GM19324 (cell line): ENCODE data around the gene ASAP2.

Source experiments
- ATAC-seq: cut with Tn5 transposase; IDR thresholded peaks from one replicate; pipeline ENCODE4 v1.9.1; 2021; ENCODE audit warnings: mild to moderate bottlenecking, moderate library complexity; ENCODE audit not compliant: unreplicated experiment, low FRiP score

ASAP2 gene

DNA sequence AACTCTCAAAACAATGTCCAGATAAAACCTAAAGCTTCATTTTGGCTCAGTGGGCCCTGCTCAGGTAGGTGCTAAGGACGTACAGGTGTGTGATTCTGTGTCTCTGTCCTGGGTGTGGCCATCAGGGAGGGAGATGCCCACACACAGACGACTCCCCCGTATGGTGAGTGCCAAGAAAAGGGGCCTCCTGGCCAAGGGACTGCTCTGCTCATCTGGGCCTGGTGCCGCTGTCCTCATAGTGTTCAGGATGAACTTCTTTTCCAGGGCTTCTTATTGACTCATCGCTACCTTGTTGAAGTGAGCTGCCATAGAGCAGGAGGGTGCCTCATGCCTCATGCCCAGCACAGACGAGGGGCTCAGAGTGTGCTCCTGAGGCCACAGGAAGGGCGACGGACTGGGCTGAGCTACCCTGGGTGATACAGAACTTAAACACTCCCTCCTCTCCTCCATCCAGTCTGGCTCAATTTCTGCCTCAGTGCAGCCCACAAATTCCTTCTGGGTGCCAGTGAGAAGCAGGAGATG, 158.9 kb downstream of the ASAP2 start:
- no peak for ATAC-seq

DNA sequence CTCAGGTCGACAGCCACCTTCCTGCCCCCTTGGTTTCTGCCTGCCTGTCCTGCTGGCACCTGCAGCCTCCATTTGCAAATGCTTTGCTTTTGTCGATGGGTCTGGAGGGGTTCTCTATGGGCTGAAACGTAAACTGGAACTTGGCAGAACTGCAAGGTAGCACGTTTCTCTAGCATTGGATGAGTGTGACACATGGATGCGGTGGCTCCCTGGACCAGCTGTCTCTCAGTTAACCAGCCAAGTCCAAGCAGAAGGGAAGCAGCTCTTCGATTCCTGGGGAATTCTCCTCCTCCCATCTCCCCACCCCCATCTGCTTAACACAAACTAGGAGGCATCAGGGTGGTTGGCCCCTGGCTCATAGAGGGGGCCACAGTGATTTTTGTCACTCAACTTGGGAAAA, 159.4 kb downstream of the ASAP2 start:
- no peak for ATAC-seq

- ATAC-seq = no peak
These were observed 164.1 kb downstream of the ASAP2 start for GRCh38 chr2:9370746-9371145.

DNA sequence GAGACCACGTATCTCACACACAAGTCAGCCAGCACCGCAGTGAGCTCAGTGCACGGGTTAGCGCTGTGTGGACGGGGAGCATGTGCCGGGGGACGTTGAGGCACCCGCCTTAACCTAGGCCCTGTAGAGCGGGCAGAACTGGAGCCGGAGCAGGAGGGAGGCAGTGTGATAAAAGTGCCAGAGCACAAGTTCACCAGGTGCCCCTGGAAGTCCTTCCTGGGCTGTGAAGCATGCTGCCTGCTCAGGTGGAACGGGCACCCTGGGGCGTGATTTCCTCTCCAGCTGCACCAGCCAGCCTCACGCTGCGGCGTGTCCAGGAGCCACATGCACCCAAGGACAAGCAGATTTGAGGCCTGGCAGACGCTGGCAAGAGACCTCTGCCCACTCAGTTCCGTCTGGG, 166.4 kb downstream of the ASAP2 start:
- peak; percentile 52 for ATAC-seq

DNA sequence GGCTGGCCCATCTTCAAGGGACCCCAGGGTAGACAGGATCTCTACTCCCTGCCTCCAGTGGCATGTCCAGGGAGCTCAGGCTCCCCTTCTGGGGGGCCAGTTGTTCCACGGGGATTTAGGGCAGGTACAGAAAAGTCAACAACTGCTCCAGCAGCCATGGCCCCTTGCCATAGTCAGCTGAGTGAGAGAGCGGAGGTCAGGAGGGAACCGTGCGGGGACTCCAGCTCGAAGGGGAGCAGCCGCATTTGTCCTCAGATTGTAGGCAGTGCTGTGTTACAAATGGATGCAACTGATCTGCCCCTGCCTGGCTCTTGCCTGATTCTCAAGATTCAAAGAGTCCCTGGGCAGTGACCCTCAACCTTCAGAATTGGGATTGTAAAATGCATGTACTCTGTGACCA, 166.9 kb downstream of the ASAP2 start:
- no peak for ATAC-seq

- no peak for ATAC-seq
These were observed 167.6 kb downstream of the ASAP2 start for GRCh38 chr2:9374071-9374730.

GRCh38 chr2:9375857-9376428, 169.3 kb downstream of the ASAP2 start:
- ATAC-seq = no peak

- ATAC-seq = no peak
These were observed 171.0 kb downstream of the ASAP2 start for GRCh38 chr2:9377461-9378097.

DNA sequence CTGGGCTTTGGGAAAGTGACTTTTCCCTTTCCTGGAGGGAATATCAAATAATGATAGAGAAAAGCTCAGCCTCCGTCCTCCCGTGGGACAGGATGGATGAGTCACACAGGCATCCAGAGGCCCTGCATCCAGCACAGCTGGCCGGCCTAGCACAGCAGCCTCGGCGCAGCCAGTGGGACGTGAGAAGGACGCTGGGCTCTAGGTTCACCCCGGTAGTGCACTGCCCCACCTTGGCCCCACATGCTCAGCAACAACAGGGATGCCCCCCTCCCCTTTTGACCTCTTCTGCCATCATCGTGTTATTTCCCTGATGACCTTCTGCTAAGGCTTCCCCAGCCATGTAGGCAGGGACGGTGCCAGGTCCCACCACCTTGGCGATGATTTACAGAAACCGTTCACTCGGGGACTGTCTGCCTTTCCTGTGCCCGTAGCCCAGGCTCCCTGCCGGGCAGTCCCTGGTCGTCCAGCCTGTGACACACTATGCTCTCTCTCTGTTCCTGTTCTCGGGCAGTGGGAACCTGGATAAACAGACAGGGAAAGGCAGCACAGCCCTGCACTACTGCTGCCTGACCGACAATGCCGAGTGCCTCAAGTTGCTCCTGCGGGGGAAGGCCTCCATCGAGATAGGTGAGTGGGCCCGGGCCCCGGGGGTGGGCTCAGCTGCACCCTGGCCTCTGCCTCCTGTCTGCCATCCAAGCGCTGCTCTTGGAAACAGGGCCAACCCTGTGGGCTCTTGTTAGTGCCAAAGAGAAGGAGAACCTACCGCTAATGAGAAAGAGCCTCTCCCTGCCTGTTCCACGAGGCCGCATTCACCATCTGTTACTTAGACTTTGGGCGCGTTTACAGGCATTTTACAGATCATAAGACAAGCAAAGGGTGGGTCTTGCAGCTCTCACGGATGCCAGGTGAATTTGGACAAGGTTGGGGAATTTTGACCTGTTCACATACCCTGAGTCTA, 172.1 kb downstream of the ASAP2 start:
- no peak for ATAC-seq

GRCh38 chr2:9379391-9379755, 172.8 kb downstream of the ASAP2 start:
- no peak for ATAC-seq

- ATAC-seq = no peak
These were observed 174.4 kb downstream of the ASAP2 start for GRCh38 chr2:9380702-9381628.

- ATAC-seq = no peak
These were observed 176.1 kb downstream of the ASAP2 start for GRCh38 chr2:9382604-9383235.

GRCh38 chr2:9384521-9384920, 177.9 kb downstream of the ASAP2 start:
- no peak for ATAC-seq

DNA sequence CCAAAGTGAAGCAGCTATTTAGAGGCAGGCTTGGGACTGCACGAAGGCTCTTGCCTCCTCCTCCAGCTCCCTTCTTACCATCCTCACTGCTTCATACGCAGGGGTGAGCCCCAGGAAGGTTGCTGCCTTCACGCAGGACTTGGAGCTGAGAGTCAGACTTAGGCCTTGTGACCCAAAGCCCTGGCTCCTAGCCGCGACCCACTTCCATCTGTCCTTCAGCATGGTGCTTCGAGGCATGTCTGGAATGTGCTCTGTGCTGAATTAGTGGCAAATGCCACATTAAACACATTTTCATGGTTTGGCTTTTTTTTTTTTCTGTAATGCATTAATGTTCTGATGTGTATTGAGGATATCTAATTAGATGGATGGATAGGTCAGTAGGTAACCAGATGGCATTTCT, 179.2 kb downstream of the ASAP2 start:
- ATAC-seq = no peak

DNA sequence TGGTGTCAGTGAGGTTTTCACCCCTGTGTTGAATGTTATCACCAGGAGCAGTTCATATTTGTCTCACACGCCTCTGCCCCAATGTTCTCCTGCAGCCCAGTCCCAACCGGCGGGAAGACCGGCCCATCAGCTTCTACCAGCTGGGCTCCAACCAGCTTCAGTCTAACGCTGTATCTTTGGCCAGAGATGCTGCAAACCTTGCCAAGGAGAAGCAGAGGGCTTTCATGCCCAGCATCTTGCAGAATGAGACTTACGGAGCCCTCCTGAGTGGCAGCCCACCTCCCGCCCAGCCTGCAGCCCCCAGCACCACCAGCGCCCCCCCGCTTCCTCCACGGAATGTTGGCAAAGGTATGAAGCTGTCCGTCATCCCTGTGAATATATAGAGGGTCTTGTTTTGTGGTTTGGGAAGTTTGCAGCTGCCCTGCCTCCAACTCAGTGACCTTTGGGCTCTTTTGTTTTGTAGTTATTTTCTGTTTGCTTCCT, 181.6 kb downstream of the ASAP2 start:
- no peak for ATAC-seq

DNA sequence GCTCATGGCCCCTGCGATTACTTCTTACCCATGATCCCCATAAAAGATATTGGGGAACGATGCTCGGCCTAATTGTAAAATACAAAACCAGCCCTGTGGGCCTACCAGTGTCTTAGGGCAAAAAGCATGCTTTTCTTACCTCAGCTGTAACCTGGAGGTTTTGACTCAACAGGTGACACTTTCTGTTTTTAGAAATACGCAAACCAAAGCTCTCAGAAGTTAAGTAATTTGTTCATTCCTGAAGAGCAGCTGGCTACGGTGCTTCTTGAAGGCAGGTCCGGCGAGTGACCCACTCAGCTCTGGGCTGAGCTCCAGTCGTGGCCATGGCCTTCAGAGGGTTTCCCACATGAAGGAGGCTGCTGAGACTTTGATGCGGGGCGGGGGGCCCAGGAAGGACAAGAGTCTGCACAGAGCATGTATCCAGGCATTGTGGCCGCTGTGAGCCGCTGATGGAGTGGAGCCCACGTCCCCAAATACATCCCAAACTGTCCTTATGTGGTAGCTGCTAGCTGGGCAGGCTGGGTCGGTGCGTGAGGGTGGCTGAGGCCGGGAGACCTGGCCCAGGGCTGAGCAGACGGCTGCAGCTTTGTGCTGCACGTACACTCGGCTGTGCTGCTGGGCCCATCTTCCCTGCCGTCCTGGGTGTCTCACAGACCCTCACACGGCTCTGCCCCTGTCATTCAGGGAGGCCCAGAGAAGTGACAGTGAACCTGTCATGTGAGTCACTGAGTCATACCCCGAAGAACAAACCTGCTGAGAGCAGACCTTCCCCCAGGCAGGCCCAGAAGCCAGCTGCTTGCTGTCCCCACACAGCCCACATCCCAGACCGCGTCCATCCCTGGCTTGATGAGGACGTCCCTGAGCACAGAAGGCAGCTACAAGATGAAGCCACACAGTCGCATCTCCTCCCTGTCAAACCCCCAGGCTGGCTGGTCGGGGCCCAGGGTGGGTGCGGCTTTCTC, 182.6 kb downstream of the ASAP2 start:
- ATAC-seq = no peak

GRCh38 chr2:9390151-9390850, 183.7 kb downstream of the ASAP2 start:
- ATAC-seq = no peak
